NCI-H187 treated with DMSO at 0.1 percent for 48 hours (cell line): ENCODE results near the gene FAM124A.

Source experiments
- DNase-seq: peaks from one replicate; lab custom pipeline; 2025; lab: John Stamatoyannopoulos, UW

The FAM124A gene

GRCh38 chr13:51221108-51221507 is 1.1 kb upstream of the FAM124A start:
- no peak for DNase-seq

GRCh38 chr13:51221674-51222036 is 543 bp upstream of the FAM124A start:
- DNase-seq = no peak

GRCh38 chr13:51222686-51223559 is 725 bp downstream of the FAM124A start:
- DNase-seq = no peak

GRCh38 chr13:51223560-51224270 is 1.5 kb downstream of the FAM124A start:
- DNase-seq = no peak

- DNase-seq = no peak
These were observed 2.8 kb downstream of the FAM124A start for GRCh38 chr13:51225029-51225428.

- no peak for DNase-seq
These were observed 5.2 kb downstream of the FAM124A start for GRCh38 chr13:51227404-51227803.

GRCh38 chr13:51229101-51229719 is 7.0 kb downstream of the FAM124A start:
- DNase-seq = no peak

- DNase-seq = no peak
These were observed 7.5 kb downstream of the FAM124A start for GRCh38 chr13:51229731-51230130.

- no peak for DNase-seq
These were observed 8.4 kb downstream of the FAM124A start for GRCh38 chr13:51230477-51231105.

- no peak for DNase-seq
These were observed 9.3 kb downstream of the FAM124A start for GRCh38 chr13:51231456-51231855.

GRCh38 chr13:51232328-51232727 is 10.1 kb downstream of the FAM124A start:
- no peak for DNase-seq

GRCh38 chr13:51233117-51233826 is 11.1 kb downstream of the FAM124A start:
- no peak for DNase-seq

- no peak for DNase-seq
These were observed 12.5 kb downstream of the FAM124A start for GRCh38 chr13:51234676-51235075.

- no peak for DNase-seq
These were observed 13.0 kb downstream of the FAM124A start for GRCh38 chr13:51235186-51235585.

GRCh38 chr13:51235756-51236490 is 13.7 kb downstream of the FAM124A start:
- DNase-seq = no peak

- no peak for DNase-seq
These were observed 14.2 kb downstream of the FAM124A start for GRCh38 chr13:51236491-51236792.

- DNase-seq = no peak
These were observed 15.2 kb downstream of the FAM124A start for GRCh38 chr13:51237386-51237785.

GRCh38 chr13:51237887-51238286 is 15.7 kb downstream of the FAM124A start:
- DNase-seq = no peak

- no peak for DNase-seq
These were observed 18.0 kb downstream of the FAM124A start for GRCh38 chr13:51240178-51240577.

GRCh38 chr13:51240958-51241357 is 18.8 kb downstream of the FAM124A start:
- no peak for DNase-seq

GRCh38 chr13:51241720-51242119 is 19.5 kb downstream of the FAM124A start:
- no peak for DNase-seq
